GM20000 (cell line): ENCODE results near the gene FYN.
A peak's percentile ranks its signal among the peaks of the same experiment; 100 is the strongest.

ENCODE experiments used
- DNase-seq: peaks from one replicate; pipeline ENCODE4 v3.0.0; 2012; ENCODE audit warnings: low spot score
- CTCF ChIP-seq: IDR thresholded peaks from 2 replicates; pipeline ENCODE4 v1.5.1; 2012; ENCODE audit warnings: mild to moderate bottlenecking, control low read depth; ENCODE audit errors: extremely low read depth, missing control alignments

FYN gene

GRCh38 chr6:111805511-111806164 lies 67.6 kb downstream of the FYN start:
- DNase-seq, result peak; percentile 52
- no peak for TF ChIP-seq CTCF

DNA sequence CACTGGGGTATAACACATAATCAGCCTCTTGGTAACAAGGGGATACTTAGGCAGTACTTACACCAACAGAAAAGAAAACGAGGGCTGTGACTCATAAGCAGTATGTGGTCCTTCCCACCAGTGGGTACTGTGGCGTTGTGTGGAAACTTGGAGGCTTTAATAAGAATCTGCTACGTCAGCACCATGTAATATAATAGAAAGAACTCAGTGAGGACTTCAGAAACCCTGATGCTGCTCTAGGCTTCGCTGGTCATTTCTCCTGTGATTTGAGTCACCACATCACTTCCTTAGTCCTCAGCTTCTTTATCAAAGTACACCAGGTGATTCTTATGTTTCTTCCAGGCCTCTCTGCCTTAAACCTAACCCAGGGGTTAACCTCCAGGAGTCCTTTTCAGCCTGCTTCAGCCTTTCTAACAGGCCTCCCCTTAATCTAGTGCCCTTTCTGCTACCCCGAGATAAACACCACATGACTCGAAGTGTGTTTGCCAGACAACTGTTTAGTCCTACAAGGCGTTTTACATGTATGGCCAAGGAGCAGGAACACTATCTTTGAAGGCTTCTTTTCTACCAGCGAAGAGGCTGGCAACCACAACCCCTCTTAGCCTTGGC lies 68.5 kb downstream of the FYN start:
- DNase-seq, result peak; percentile 43
- no peak for TF ChIP-seq CTCF

DNA sequence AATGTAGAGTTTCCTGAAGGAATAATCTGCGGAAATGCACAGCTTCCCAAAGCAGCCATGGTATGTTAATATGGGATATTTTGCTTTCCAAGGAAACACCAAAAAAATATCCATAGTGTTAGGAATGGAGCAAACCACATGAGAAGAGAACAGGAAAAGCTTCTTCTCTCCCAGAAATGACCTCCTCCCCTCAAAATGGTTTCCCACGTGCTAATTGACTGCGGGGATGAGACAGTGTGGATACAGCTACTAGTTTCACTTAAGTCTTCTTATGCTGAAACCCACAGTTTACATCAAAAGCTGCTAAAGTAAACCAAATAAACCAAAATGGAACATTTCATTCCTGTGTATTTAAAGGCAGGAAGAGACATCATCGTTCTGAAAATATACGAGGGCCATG lies 69.4 kb downstream of the FYN start:
- DNase-seq, result no peak
- no peak for TF ChIP-seq CTCF

- DNase-seq, result no peak
- no peak for TF ChIP-seq CTCF
Measured at GRCh38 chr6:111803371-111803770, 69.9 kb downstream of the FYN start.

GRCh38 chr6:111802720-111803330 lies 70.4 kb downstream of the FYN start:
- DNase-seq, result no peak
- TF ChIP-seq CTCF, result no peak

DNA sequence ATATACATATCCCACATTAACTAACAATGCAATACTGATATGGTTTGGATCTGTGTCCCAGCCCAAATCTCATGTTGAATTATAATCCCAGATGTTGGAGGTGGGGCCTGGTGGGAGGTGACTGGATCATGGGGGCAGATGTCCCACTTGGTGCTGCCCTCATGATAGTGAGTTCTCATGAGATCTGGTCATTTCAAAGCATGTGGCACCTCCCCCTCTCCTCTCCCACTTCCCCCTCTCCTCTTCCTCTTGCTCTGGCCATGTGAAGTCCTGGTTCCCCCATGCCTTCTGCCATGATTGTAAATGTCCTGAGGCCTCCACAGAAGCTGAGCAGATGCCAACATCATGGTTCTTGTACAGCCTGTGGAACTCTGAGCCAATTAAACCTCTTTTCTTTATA lies 71.2 kb downstream of the FYN start:
- DNase-seq, result no peak
- TF ChIP-seq CTCF, result no peak

GRCh38 chr6:111800821-111801220 lies 72.4 kb downstream of the FYN start:
- no peak for TF ChIP-seq CTCF
- no peak for DNase-seq
